ENCODE results near the gene UBE3D.

DNA sequence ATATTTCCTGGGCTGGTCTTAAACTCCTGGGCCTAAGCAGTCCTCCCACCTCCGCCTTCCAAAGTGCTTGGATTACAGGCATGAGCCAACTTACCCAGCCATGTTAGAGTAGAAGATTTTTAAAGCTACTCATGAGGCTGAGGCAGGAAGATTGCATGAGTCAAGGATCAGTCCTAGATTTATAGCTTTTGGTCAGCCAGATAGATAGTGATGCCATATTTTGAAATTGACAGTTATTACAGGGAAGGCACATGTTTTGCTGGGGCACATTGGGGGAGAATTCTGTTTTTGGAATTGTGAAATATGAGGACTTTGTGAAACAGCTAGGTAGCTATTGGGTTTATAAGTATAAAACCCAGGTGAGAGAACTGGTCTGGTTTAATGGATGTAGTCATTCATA, 42.7 kb upstream of the UBE3D start:
- TF ChIP-seq POLR2AphosphoS5 (IDR thresholded peaks at IDR 0.05; ENCODE audit: borderline replicate concordance, low read depth, low read length) = no peak
- no peak for TF ChIP-seq EZH2 (IDR thresholded peaks at IDR 0.05)
- TF ChIP-seq FOXP2 (optimal IDR thresholded peaks at IDR 0.05; ENCODE audit: control extremely low read depth, extremely low read length, insufficient read depth) = no peak
